LHCN-M2 (cell line): ENCODE results near the gene CDKL1. TPM values are rescaled to one million over a fixed set of nuclear protein-coding genes. Genes with fewer than 3 reads are reported as not detected.

ENCODE experiments used
- total RNA-seq: library from RNA; depleted of rRNA; stranded (reverse); fragments of >200 nt; gene quantifications from 2 replicates; pipeline ENCODE4 v1.2.3, GENCODE V29; 2014; rRNA removed

Gene CDKL1
- total RNA-seq, 1 experiment from 2014 or later, result 3.0 TPM

Other genes starting within 250 kb of the CDKL1 start
- 21.1 and 23.0 TPM in 2 replicates for gene SOS2, start 165.3 kb downstream of the CDKL1 start, total RNA-seq
- gene L2HGDH, start 84.7 kb downstream of the CDKL1 start, total RNA-seq, result 4.6 and 5.0 TPM in 2 replicates
- 5.0 and 5.8 TPM in 2 replicates for gene DMAC2L, start 84.6 kb downstream of the CDKL1 start, total RNA-seq
- 149 and 175 TPM in 2 replicates for gene MAP4K5, start 135.7 kb upstream of the CDKL1 start, total RNA-seq
- 12.7 and 14.9 TPM in 2 replicates for gene ATL1, start 163.3 kb upstream of the CDKL1 start, total RNA-seq